ENCODE results near the gene KIAA0040.

- TF ChIP-seq TOX (CRISPR knock-in tag; IDR thresholded peaks at IDR 0.05; ENCODE audit: borderline replicate concordance) (no peak), PATZ1 (CRISPR knock-in tag; IDR thresholded peaks at IDR 0.05; ENCODE audit: borderline replicate concordance) (no peak), ZNF70 (CRISPR knock-in tag; IDR thresholded peaks at IDR 0.05) (no peak)
Measured at GRCh38 chr1:175137369-175137768, 55.2 kb downstream of the KIAA0040 start.
